Fibroblast of lung (primary cell): Measurements from ENCODE around the gene SRRM1. TPM values are rescaled to one million over a fixed set of nuclear protein-coding genes. Genes with fewer than 3 reads are reported as not detected.
"Not testable (repeated sequence)": the region's sequence is repeated elsewhere in the genome, so short reads cannot be mapped to it uniquely, and the experiment has no call there.

Experiments used
- DNase-seq, 2 donors: peaks; one replicate each; pipeline versions ENCODE4 v3.0.0 to v3.0.0-alpha.2; 2010; ENCODE audit warnings: low read depth in 2 of 2
- H2AFZ ChIP-seq: 2 replicates; pipeline ENCODE4 v1.5.1; 2012; ENCODE audit warnings: low read length, control low read depth, inconsistent platforms
- H3K27ac ChIP-seq: 2 replicates; pipeline ENCODE4 v1.5.1; 2011; ENCODE audit warnings: low read length, control low read depth; ENCODE audit not compliant: insufficient read depth
- H3K27me3 ChIP-seq: 2 replicates; pipeline ENCODE4 v1.5.1; 2011; ENCODE audit warnings: mild to moderate bottlenecking, low read length; ENCODE audit not compliant: control insufficient read depth, insufficient read depth
- H3K36me3 ChIP-seq: 2 replicates; pipeline ENCODE4 v1.5.1; 2011; ENCODE audit warnings: low read length; ENCODE audit not compliant: control insufficient read depth, insufficient read depth
- H3K4me1 ChIP-seq: 2 replicates; pipeline ENCODE4 v1.5.1; 2011; ENCODE audit warnings: low read length; ENCODE audit not compliant: control insufficient read depth, insufficient read depth; ENCODE audit errors: extremely low read depth
- H3K4me2 ChIP-seq: 2 replicates; pipeline ENCODE4 v1.5.1; 2011; ENCODE audit warnings: low read length, control low read depth; ENCODE audit not compliant: insufficient read depth; ENCODE audit errors: extremely low read depth
- H3K4me3 ChIP-seq, 4 experiments: fragments of 200-600 bp in 1 of 4; sonication (generic) in 1 of 4; replicated peaks in 1 of 4; 2 replicates each; pipeline ENCODE4 v1.5.1; 2011 to 2016; ENCODE audit warnings: low read length in 4 of 4, low read depth in 3 of 4, mild to moderate bottlenecking in 3 of 4, control low read depth in 2 of 4, inconsistent platforms in 1 of 4, mixed read lengths in 1 of 4; ENCODE audit not compliant: insufficient read depth in 1 of 4; ENCODE audit errors: control extremely low read depth in 1 of 4
- H3K79me2 ChIP-seq: 2 replicates; pipeline ENCODE4 v1.5.1; 2012; ENCODE audit warnings: mild to moderate bottlenecking, low read length, inconsistent platforms; ENCODE audit not compliant: control insufficient read depth, insufficient read depth
- H3K9ac ChIP-seq: 2 replicates; pipeline ENCODE4 v1.5.1; 2011; ENCODE audit warnings: mild to moderate bottlenecking, low read length, control low read depth; ENCODE audit not compliant: insufficient read depth
- H3K9me3 ChIP-seq: 2 replicates; pipeline ENCODE4 v1.5.1; 2012; ENCODE audit warnings: low read depth, low read length; ENCODE audit not compliant: control insufficient read depth, insufficient read depth
- H4K20me1 ChIP-seq: 2 replicates; pipeline ENCODE4 v1.5.1; 2011; ENCODE audit warnings: low read length; ENCODE audit not compliant: control insufficient read depth, insufficient read depth; ENCODE audit errors: extremely low read depth
- EZH2 ChIP-seq: IDR thresholded peaks from 2 replicates; pipeline ENCODE4 v1.5.1; 2012; ENCODE audit warnings: low read length, control low read depth, mild to moderate bottlenecking; ENCODE audit errors: missing control alignments
- polyA plus RNA-seq, 2 donors: library from polyadenylated mRNA; depleted of rRNA in 1 of 2; stranded (reverse) in 1 of 2; unstranded in 1 of 2; fragments of >200 nt; gene quantifications; 2 replicates each; pipeline ENCODE4 v1.2.1, GENCODE V29; 2011 to 2012; ENCODE audit warnings: missing spikeins in 1 of 2
- total RNA-seq: library from RNA; depleted of rRNA; stranded (reverse); fragments of >200 nt; gene quantifications from 2 replicates; pipeline ENCODE4 v1.2.1, GENCODE V29; 2014
- TF ChIP-seq, protein P1 (sequence below), 2 donors: IDR thresholded peaks in 1 of 2; conservative IDR thresholded peaks in 1 of 2; 1 replicate in 1 of 2; 2 replicates in 1 of 2; pipeline ENCODE4 v1.5.1; 2011 to 2012; ENCODE audit warnings: low read length in 2 of 2, control low read depth in 1 of 2, inconsistent platforms in 1 of 2, low read depth in 1 of 2, mild to moderate bottlenecking in 1 of 2

SRRM1 gene
- total and polyA plus RNA-seq, 2 donors (not counting 1 experiment from before 2014, with no cell fraction given), result 30.7 to 55.8 TPM

DNA sequence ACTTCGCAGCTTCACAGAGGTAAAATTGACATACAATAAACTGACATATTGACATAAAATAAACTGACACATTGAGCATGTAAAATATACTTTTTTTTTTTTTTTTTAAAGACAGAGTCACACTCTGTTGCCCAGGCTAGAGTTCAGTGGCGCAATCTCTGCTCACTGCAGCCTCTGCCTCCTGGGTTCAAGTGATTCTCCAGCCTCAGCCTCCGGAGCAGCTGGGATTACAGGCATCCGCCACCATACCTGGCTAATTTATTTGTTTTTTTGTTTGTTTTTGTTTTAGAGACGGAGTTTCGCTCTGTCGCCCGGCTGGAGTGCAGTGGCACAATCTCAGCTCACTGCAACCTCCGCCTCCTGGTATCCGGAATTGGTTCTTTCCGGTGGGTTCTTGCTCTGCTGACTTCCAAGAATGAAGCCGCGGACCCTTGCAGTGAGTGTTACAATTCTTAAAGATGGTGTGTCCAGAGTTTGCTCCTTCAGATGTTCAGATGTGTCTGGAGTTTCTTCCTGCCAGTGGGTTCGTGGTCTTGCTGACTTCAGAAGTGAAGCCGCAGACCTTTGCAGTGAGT, 53.7 kb downstream of the SRRM1 start:
- Histone ChIP-seq H3K4me3 (no peak overlapping the region), H3K79me2 (no peaks in the 10 kb centered on the region), H2AFZ (no peak overlapping the region), H3K36me3 (no peaks in the 10 kb centered on the region), H3K27ac (no peak overlapping the region), H3K9me3 (no peaks in the 10 kb centered on the region), H3K4me1 (peaks cover 7% of the 10 kb centered on the region), H3K4me2 (no peak overlapping the region), H3K27me3 (no peaks in the 10 kb centered on the region), H4K20me1 (no peaks in the 10 kb centered on the region), H3K9ac (no peak overlapping the region)
- no peak for DNase-seq
- TF ChIP-seq, protein P1, sequence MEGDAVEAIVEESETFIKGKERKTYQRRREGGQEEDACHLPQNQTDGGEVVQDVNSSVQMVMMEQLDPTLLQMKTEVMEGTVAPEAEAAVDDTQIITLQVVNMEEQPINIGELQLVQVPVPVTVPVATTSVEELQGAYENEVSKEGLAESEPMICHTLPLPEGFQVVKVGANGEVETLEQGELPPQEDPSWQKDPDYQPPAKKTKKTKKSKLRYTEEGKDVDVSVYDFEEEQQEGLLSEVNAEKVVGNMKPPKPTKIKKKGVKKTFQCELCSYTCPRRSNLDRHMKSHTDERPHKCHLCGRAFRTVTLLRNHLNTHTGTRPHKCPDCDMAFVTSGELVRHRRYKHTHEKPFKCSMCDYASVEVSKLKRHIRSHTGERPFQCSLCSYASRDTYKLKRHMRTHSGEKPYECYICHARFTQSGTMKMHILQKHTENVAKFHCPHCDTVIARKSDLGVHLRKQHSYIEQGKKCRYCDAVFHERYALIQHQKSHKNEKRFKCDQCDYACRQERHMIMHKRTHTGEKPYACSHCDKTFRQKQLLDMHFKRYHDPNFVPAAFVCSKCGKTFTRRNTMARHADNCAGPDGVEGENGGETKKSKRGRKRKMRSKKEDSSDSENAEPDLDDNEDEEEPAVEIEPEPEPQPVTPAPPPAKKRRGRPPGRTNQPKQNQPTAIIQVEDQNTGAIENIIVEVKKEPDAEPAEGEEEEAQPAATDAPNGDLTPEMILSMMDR (conservative IDR thresholded peaks at IDR 0.05 in 1 of 2, IDR thresholded peaks at IDR 0.05 in 1 of 2; ENCODE audit: low read depth in 1 of 2, low read length in 2 of 2), result no peak
- TF ChIP-seq EZH2, result no peak

DNA sequence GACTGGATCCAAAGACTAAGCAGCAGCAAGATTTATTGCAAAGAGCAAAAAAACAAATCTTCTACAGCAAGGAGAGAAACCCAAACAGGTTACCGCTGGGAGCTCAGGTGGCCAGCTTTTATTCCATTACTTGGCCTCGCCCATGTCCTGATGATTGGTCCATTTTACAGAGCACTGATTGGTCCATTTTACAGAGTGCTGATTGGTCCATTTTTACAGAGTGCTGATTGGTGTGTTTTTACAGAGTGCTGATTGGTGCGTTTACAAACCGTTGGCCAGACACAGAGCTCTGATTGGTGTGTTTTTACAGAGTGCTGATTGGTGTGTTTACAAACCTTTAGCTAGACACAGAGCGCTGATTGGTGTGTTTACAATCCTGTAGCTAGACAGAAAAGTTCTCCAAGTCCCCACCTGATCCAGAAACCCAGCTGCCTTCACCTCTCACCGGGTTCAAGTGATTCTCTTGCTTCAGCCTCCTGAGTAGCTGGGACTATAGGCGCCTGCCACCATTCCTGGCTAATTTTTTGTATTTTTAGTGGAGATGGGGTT, 54.4 kb downstream of the SRRM1 start:
- H3K36me3 ChIP-seq, DNase-seq, H3K27me3 ChIP-seq, H3K27ac ChIP-seq, H3K4me3 ChIP-seq, H3K79me2 ChIP-seq, H3K9ac ChIP-seq, H4K20me1 ChIP-seq, H3K4me2 ChIP-seq, H2AFZ ChIP-seq, H3K4me1 ChIP-seq, H3K9me3 ChIP-seq: not testable (repeated sequence)

DNA sequence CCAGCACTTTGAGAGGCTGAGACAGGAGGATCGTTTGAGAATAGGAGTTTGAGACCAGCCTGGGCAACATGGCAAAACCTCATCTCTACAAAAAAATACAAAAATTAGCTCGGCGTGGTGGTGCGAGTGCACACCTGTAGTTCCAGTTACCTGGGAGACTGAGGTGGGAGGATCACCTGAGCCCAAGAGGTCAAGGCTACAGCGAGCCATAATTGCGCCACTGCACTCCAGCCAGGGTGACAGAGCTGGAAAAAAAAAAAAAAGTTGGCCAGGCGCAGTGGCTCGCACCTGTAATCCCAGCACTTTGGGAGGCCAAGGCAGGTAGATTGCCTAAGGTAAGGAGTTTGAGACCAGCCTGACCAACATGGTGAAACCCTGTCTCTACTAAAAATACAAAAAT, 55.2 kb downstream of the SRRM1 start:
- not testable (repeated sequence) for H3K27ac ChIP-seq, H2AFZ ChIP-seq, H4K20me1 ChIP-seq, H3K27me3 ChIP-seq, H3K4me3 ChIP-seq, H3K36me3 ChIP-seq, H3K9ac ChIP-seq, H3K4me2 ChIP-seq, H3K4me1 ChIP-seq, H3K79me2 ChIP-seq, DNase-seq, H3K9me3 ChIP-seq

DNA sequence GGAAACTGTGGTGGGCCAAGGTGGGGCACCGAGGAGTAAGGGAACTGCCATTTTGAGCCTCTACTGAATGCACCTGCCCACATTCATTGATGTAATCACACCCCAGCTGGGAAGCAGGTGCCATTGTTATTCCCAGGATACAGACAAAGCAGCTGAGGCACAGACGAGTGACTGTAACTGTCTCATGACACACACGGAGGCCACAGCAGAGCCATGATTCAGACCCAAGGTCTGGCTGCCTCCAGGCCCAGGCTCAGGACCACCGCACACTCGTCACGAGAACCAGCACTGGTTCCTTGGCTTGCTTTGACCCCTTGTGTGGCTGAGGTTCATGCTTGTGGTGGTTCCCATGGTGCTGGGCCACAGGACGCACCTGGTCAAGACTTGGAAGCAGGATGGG, 56.5 kb downstream of the SRRM1 start:
- H3K9ac ChIP-seq, result no peak overlapping the region
- TF ChIP-seq, protein P1 (conservative IDR thresholded peaks at IDR 0.05 in 1 of 2, IDR thresholded peaks at IDR 0.05 in 1 of 2; ENCODE audit: low read depth in 1 of 2, low read length in 2 of 2), result no peak
- no peak for TF ChIP-seq EZH2
- no peaks in the 10 kb centered on the region for H3K79me2 ChIP-seq
- no peaks in the 10 kb centered on the region for H3K36me3 ChIP-seq
- H4K20me1 ChIP-seq, result no peaks in the 10 kb centered on the region
- peak in 1 of 2 donors; percentile 49 for DNase-seq
- H3K27me3 ChIP-seq, result no peaks in the 10 kb centered on the region
- H2AFZ ChIP-seq, result no peak overlapping the region
- no peak overlapping the region for H3K4me3 ChIP-seq
- no peaks in the 10 kb centered on the region for H3K4me1 ChIP-seq
- no peak overlapping the region for H3K4me2 ChIP-seq
- no peaks in the 10 kb centered on the region for H3K9me3 ChIP-seq
- H3K27ac ChIP-seq, result no peak overlapping the region
